A673 (cell line): Measurements from ENCODE around the gene GFOD2. TPM values are rescaled to one million over a fixed set of nuclear protein-coding genes. Genes with fewer than 3 reads are reported as not detected.

Source experiments
- Bru-seq: library from RNA; stranded (reverse); fragments of 400-500 nt; gene quantifications from one replicate; lab custom pipeline; 2021; lab: Mats Ljungman, UMichigan
- BruChase-seq, 2 experiments: library from RNA; stranded (reverse); fragments of 400-500 nt; gene quantifications; one replicate each; lab custom pipeline; 2021; lab: Mats Ljungman, UMichigan
- BruUV-seq: library from RNA; stranded (reverse); fragments of 400-500 nt; replicated peaks from 2 replicates; lab custom pipeline; 2021; lab: Mats Ljungman, UMichigan
- CTCF ChIA-PET: fragments of 300-600 bp; sonication (Branson Sonifier 250); formaldehyde crosslinking; loops from one replicate; lab custom pipeline; 2022; ENCODE audit warnings: antibody characterized with exemption; lab: Charles Lee
- POLR2A ChIA-PET: fragments of 300-600 bp; sonication (Branson Sonifier 250); formaldehyde crosslinking; loops from one replicate; lab custom pipeline; 2022; ENCODE audit warnings: antibody characterized with exemption; ENCODE audit not compliant: low non-redundant PET; lab: Charles Lee
- DNase-seq: peaks from one replicate; pipeline ENCODE4 v3.0.0-alpha.2; 2015; ENCODE audit warnings: low spot score
- H3K27ac ChIP-seq: fragments of 200-600 bp; sonication (generic); 2 replicates; pipeline ENCODE4 v1.5.1; 2016; ENCODE audit warnings: mixed run types, low read depth, mild to moderate bottlenecking, mixed read lengths, antibody characterized with exemption, low read length; ENCODE audit not compliant: poor library complexity, severe bottlenecking
- H3K27me3 ChIP-seq: fragments of 200-600 bp; sonication (generic); replicated peaks from 2 replicates; pipeline ENCODE4 v1.6.1; 2017; ENCODE audit warnings: mixed run types, low read depth, mild to moderate bottlenecking, mixed read lengths, antibody characterized with exemption, low read length; ENCODE audit not compliant: insufficient read depth, poor library complexity
- H3K36me3 ChIP-seq: fragments of 200-600 bp; sonication (generic); 2 replicates; pipeline ENCODE4 v1.6.1; 2016; ENCODE audit warnings: mixed run types, mild to moderate bottlenecking, mixed read lengths, antibody characterized with exemption, low read length; ENCODE audit not compliant: insufficient read depth, poor library complexity, severe bottlenecking
- H3K4me1 ChIP-seq: fragments of 200-600 bp; sonication (generic); 2 replicates; pipeline ENCODE4 v1.6.1; 2017; ENCODE audit warnings: mixed run types, mild to moderate bottlenecking, mixed read lengths, antibody characterized with exemption, low read length; ENCODE audit not compliant: insufficient read depth, poor library complexity, severe bottlenecking
- H3K4me3 ChIP-seq: fragments of 200-600 bp; sonication (generic); 2 replicates; pipeline ENCODE4 v1.5.1; 2016; ENCODE audit warnings: low read depth, mixed run types, mild to moderate bottlenecking, mixed read lengths, low read length; ENCODE audit not compliant: poor library complexity, severe bottlenecking
- H3K9me3 ChIP-seq: fragments of 200-600 bp; sonication (generic); 2 replicates; pipeline ENCODE4 v1.6.1; 2016; ENCODE audit warnings: mixed run types, low read depth, mild to moderate bottlenecking, mixed read lengths, antibody characterized with exemption, low read length; ENCODE audit not compliant: poor library complexity, severe bottlenecking
- CTCF ChIP-seq: fragments of 300-800, 200-600 bp; sonication (generic); conservative IDR thresholded peaks from 2 replicates; pipeline ENCODE4 v1.5.1; 2017; ENCODE audit warnings: low read depth, mild to moderate bottlenecking, antibody characterized with exemption, low read length, moderate library complexity, mixed read lengths
- EZH2 ChIP-seq: fragments of 200-600 bp; sonication (generic); IDR thresholded peaks from 2 replicates; pipeline ENCODE4 v1.6.1; 2017; ENCODE audit warnings: borderline replicate concordance, low read depth, mild to moderate bottlenecking, mixed read lengths, antibody characterized with exemption, low read length; ENCODE audit not compliant: poor library complexity, severe bottlenecking
- intact Hi-C: fragments of 100-400 bp; cut with micrococcal nuclease; formaldehyde crosslinking; loops from one replicate; pipeline ENCODE4 v1.10.0; 2022; ENCODE audit not compliant: unreplicated experiment
- long read RNA-seq: library from polyadenylated mRNA; stranded (forward); transcript quantifications from one replicate; pipeline ENCODE4 v2.0.0, GENCODE V29; 2022
- total RNA-seq: library from RNA; stranded (reverse); gene quantifications from 2 replicates; pipeline ENCODE4 v1.2.3, GENCODE V29; 2021

Gene GFOD2, protein sequence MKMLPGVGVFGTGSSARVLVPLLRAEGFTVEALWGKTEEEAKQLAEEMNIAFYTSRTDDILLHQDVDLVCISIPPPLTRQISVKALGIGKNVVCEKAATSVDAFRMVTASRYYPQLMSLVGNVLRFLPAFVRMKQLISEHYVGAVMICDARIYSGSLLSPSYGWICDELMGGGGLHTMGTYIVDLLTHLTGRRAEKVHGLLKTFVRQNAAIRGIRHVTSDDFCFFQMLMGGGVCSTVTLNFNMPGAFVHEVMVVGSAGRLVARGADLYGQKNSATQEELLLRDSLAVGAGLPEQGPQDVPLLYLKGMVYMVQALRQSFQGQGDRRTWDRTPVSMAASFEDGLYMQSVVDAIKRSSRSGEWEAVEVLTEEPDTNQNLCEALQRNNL
- total RNA-seq = 22.6 and 25.1 TPM in 2 replicates
- Bru-seq, nascent RNA = percentile 63 among the genes with signal in this experiment
- percentile 68 among the genes with signal in this experiment for BruChase-seq, experiment 1, labeled RNA remaining after a 2-hour chase
- BruChase-seq, experiment 2, labeled RNA remaining after a 6-hour chase = percentile 78 among the genes with signal in this experiment
- long read RNA-seq, transcript GFOD2-201 (3 exons, 2,126 nt) = major isoform, 32 of 34 reads
- long read RNA-seq, partial matches to known transcripts = 0 of 34 reads
- long read RNA-seq, other reads (novel, unspliced or antisense) = 2 of 34 reads

- Histone ChIP-seq H3K4me1 (peaks cover 14% of the 10 kb centered on the region), H3K4me3 (peak within 1 kb of the TSS; percentile 93), H3K9me3 (no peaks in the 10 kb centered on the region), H3K36me3 (no peaks in the 10 kb centered on the region), H3K27ac (peak within 1 kb of the TSS; percentile 87), H3K27me3 (no peaks in the 10 kb centered on the region)
- intact Hi-C loops = no loop called here
- ChIA-PET CTCF (interaction anchor here (0.7 kb wide), 1 partner anchor 198 kb away, joined by 3 read pairs; no protein-coding TSS in a partner anchor), POLR2A (interaction anchor here (0.5 to 0.7 kb wide), 2 partner anchors 589 to 888 kb away, joined by 3 to 14 read pairs; partner anchors contain the start of gene NAE1)
- DNase-seq = peak; percentile 95
- TF ChIP-seq CTCF (no peak), EZH2 (no peak)
- BruUV-seq = no TSS peak
Measured at GRCh38 chr16:67719048-67719777, at the start of gene GFOD2. Gene GFOD2 (minus strand): TSS chr16:67719316. CDS start chr16:67685715, 33,601 bp downstream.

DNA sequence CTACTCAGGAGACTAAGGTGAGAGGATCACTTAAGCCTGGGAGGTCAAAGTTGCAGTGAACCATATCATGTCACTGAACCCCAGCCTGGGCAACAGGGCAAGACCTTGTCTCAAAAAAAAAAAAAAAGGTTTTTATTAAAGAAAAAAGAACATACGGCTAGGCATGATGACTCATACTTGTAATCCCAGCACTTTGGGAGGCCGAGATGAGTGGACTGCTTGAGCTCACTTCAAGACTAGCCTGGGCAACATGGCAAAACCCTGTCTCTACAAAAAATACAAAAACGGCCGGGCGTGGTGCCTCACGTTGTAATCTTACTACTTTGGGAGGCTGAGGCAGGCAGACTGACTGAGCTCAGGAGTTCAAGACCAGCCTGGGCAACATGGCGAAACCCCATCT lies 48.8 kb upstream of the GFOD2 start:
- intact Hi-C loops = no loop called here
- TF ChIP-seq EZH2 (no peak), CTCF (no peak)
- POLR2A ChIA-PET = no interaction called here
- Histone ChIP-seq H3K27ac (no peak overlapping the region), H3K27me3 (no peaks in the 10 kb centered on the region), H3K4me3 (no peak overlapping the region), H3K36me3 (no peaks in the 10 kb centered on the region), H3K9me3 (no peaks in the 10 kb centered on the region), H3K4me1 (no peaks in the 10 kb centered on the region)
- no TSS peak for BruUV-seq
- DNase-seq = no peak
- CTCF ChIA-PET = no interaction called here

DNA sequence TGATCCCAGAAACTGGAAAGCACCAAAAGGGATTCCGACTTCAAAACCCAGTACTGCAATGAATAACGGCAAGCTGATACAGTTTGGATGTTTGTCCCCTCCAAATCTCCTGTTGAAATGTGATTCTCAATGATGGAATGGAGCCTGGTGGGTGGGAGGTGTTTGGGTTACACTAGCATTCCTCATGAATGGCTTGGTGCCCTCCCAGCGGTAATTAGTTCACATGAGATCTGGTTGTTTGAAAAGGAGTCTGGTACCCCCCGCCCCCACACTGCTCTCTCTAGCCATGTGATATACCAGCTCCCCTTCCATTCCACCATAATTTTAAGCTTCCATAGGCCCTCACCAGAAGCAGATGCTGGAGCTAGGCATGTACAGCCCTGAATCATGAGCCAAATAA lies 47.2 kb upstream of the GFOD2 start:
- no TSS peak for BruUV-seq
- no peaks in the 10 kb centered on the region for H3K36me3 ChIP-seq
- DNase-seq = no peak
- ChIA-PET POLR2A (no interaction called here), CTCF (no interaction called here)
- intact Hi-C loops = no loop called here
- H3K27me3 ChIP-seq = no peaks in the 10 kb centered on the region
- no peak overlapping the region for H3K27ac ChIP-seq
- no peak for TF ChIP-seq EZH2
- no peak for TF ChIP-seq CTCF
- H3K9me3 ChIP-seq = no peaks in the 10 kb centered on the region
- H3K4me1 ChIP-seq = no peaks in the 10 kb centered on the region
- no peak overlapping the region for H3K4me3 ChIP-seq
